Stimulated activated CD4-positive, alpha-beta T cell treated with anti-CD3 and anti-CD28 coated beads, Interleukin-4, amount 100 ng/mL, for 4 hours (primary cell): ENCODE data around the gene EXOC4.

Source experiments
- DNase-seq, 2 experiments: peaks; one replicate each; pipeline ENCODE4 v3.0.0-alpha.2; 2020

EXOC4 gene

GRCh38 chr7:133369130-133369529, 116.3 kb downstream of the EXOC4 start:
- no peak for DNase-seq

- DNase-seq, result no peak
These were observed 118.7 kb downstream of the EXOC4 start for GRCh38 chr7:133371616-133372015.

GRCh38 chr7:133372337-133372736, 119.5 kb downstream of the EXOC4 start:
- no peak for DNase-seq

- DNase-seq, result no peak
These were observed 123.6 kb downstream of the EXOC4 start for GRCh38 chr7:133376514-133376913.

GRCh38 chr7:133381965-133382364, 129.1 kb downstream of the EXOC4 start:
- DNase-seq, result no peak

- no peak for DNase-seq
These were observed 130.1 kb downstream of the EXOC4 start for GRCh38 chr7:133382775-133383559.

GRCh38 chr7:133386205-133386604, 133.3 kb downstream of the EXOC4 start:
- DNase-seq, result no peak

GRCh38 chr7:133389727-133390126, 136.8 kb downstream of the EXOC4 start:
- no peak for DNase-seq

- no peak for DNase-seq
These were observed 138.3 kb downstream of the EXOC4 start for GRCh38 chr7:133391206-133391605.

GRCh38 chr7:133394369-133394768, 141.5 kb downstream of the EXOC4 start:
- DNase-seq, result no peak

GRCh38 chr7:133395551-133395950, 142.7 kb downstream of the EXOC4 start:
- DNase-seq, result no peak

- no peak for DNase-seq
These were observed 145.6 kb downstream of the EXOC4 start for GRCh38 chr7:133398506-133398905.

GRCh38 chr7:133401225-133401624, 148.3 kb downstream of the EXOC4 start:
- no peak for DNase-seq

GRCh38 chr7:133408212-133408611, 155.3 kb downstream of the EXOC4 start:
- DNase-seq, result no peak

GRCh38 chr7:133409421-133409820, 156.5 kb downstream of the EXOC4 start:
- DNase-seq, result no peak

GRCh38 chr7:133409966-133410365, 157.1 kb downstream of the EXOC4 start:
- DNase-seq, result no peak

- no peak for DNase-seq
These were observed 158.5 kb downstream of the EXOC4 start for GRCh38 chr7:133411395-133411794.

GRCh38 chr7:133412942-133413341, 160.1 kb downstream of the EXOC4 start:
- no peak for DNase-seq

- no peak for DNase-seq
These were observed 166.2 kb downstream of the EXOC4 start for GRCh38 chr7:133419041-133419440.

- no peak for DNase-seq
These were observed 170.7 kb downstream of the EXOC4 start for GRCh38 chr7:133423618-133424017.

GRCh38 chr7:133428326-133428725, 175.4 kb downstream of the EXOC4 start:
- no peak for DNase-seq

- DNase-seq, result no peak
These were observed 176.0 kb downstream of the EXOC4 start for GRCh38 chr7:133428876-133429275.

GRCh38 chr7:133429371-133429770, 176.5 kb downstream of the EXOC4 start:
- no peak for DNase-seq

- no peak for DNase-seq
These were observed 178.4 kb downstream of the EXOC4 start for GRCh38 chr7:133431134-133431724.
